GM12873 (cell line): ENCODE data around the gene LRIF1.

Source experiments
- CTCF ChIP-seq: IDR thresholded peaks from 2 replicates; pipeline ENCODE4 v1.5.1; 2012; ENCODE audit warnings: low read depth, mild to moderate bottlenecking, moderate library complexity, low read length, control low read depth; ENCODE audit not compliant: insufficient read depth; ENCODE audit errors: missing control alignments

LRIF1 gene

GRCh38 chr1:110945626-110946025 lies 18.1 kb downstream of the LRIF1 start:
- no peak for TF ChIP-seq CTCF

GRCh38 chr1:110944806-110945205 lies 18.9 kb downstream of the LRIF1 start:
- TF ChIP-seq CTCF: no peak

- TF ChIP-seq CTCF: no peak
These were observed 27.2 kb downstream of the LRIF1 start for GRCh38 chr1:110936567-110936966.

GRCh38 chr1:110928904-110929303 lies 34.8 kb downstream of the LRIF1 start:
- no peak for TF ChIP-seq CTCF

- no peak for TF ChIP-seq CTCF
These were observed 35.5 kb downstream of the LRIF1 start for GRCh38 chr1:110928191-110928590.

- TF ChIP-seq CTCF: no peak
These were observed 36.1 kb downstream of the LRIF1 start for GRCh38 chr1:110927484-110928075.

- TF ChIP-seq CTCF: no peak
These were observed 41.8 kb downstream of the LRIF1 start for GRCh38 chr1:110921953-110922352.
